Thyroid gland (tissue), 4 donors: ENCODE results near the gene SV2A.

ENCODE experiments used
- POLR2A ChIP-seq, 2 donors: fragments of 450-650 bp; IDR thresholded peaks; one replicate each; pipeline ENCODE4 v1.6.1; 2017; ENCODE audit warnings: antibody characterized with exemption in 2 of 2, mild to moderate bottlenecking in 2 of 2, moderate library complexity in 1 of 2
- TF ChIP-seq, protein P1 (sequence below), 6 experiments: fragments of 200-600 bp in 3 of 6; fragments of 450-650 bp in 3 of 6; sonication (generic) in 3 of 6; IDR thresholded peaks; one replicate each; pipeline ENCODE4 v1.5.1; 2016 to 2019; ENCODE audit warnings: antibody characterized with exemption in 6 of 6, mild to moderate bottlenecking in 2 of 6, inconsistent platforms in 1 of 6, moderate library complexity in 1 of 6

DNA sequence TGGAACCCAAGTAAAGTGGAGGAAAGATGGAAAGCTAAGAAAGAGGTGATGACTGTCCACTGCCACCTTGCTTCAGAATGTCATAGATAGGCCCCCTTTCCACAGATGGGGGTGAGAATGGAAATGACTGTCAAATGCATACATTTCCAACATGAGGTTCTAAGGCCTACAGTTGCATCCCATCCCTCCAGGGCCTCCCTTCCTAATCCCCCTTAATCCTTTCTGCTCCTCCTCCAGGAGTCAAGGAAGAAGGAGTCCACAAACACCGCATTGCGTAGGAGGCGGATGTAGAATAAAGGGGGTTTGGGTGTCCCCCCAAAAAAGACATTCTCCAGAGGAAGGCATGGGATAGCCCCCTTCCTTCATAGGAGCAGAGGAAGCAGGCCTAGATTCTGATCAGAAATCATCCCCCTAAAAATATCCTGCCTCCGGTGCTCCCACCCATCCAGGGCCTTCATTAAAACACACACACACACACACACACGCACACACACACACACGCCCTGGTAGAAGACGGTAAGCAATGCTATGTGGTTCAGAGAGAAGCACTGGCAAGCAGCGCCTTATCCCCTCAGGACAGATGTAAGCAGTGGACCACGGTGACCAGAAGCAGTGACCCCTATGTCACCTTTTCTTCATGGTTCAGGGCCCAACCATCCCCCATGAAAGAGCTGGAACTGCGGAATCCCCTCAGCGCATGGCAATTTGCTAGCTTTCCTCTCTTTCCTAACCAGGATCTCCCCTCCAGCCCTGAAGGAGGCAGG lies 2.0 kb downstream of the SV2A start:
- TF ChIP-seq, protein P1, sequence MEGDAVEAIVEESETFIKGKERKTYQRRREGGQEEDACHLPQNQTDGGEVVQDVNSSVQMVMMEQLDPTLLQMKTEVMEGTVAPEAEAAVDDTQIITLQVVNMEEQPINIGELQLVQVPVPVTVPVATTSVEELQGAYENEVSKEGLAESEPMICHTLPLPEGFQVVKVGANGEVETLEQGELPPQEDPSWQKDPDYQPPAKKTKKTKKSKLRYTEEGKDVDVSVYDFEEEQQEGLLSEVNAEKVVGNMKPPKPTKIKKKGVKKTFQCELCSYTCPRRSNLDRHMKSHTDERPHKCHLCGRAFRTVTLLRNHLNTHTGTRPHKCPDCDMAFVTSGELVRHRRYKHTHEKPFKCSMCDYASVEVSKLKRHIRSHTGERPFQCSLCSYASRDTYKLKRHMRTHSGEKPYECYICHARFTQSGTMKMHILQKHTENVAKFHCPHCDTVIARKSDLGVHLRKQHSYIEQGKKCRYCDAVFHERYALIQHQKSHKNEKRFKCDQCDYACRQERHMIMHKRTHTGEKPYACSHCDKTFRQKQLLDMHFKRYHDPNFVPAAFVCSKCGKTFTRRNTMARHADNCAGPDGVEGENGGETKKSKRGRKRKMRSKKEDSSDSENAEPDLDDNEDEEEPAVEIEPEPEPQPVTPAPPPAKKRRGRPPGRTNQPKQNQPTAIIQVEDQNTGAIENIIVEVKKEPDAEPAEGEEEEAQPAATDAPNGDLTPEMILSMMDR (IDR thresholded peaks at IDR 0.05) = no peak
- TF ChIP-seq POLR2A (IDR thresholded peaks at IDR 0.05) = no peak
